Kidney epithelial cell (primary cell): ENCODE data around the gene SLC12A7. TPM values are rescaled to one million over a fixed set of nuclear protein-coding genes. Genes with fewer than 3 reads are reported as not detected.
"Not testable (repeated sequence)": the region's sequence is repeated elsewhere in the genome, so short reads cannot be mapped to it uniquely, and the experiment has no call there.

Source experiments
- DNase-seq: peaks from one replicate; pipeline ENCODE4 v3.0.0-alpha.2; 2010; ENCODE audit warnings: low read depth
- H3K27me3 ChIP-seq: 2 replicates; pipeline ENCODE4 v1.6.0; 2011; ENCODE audit warnings: low read length; ENCODE audit not compliant: control insufficient read depth, insufficient read depth
- H3K36me3 ChIP-seq: 2 replicates; pipeline ENCODE4 v1.5.1; 2011; ENCODE audit warnings: low read length; ENCODE audit not compliant: control insufficient read depth, insufficient read depth
- H3K4me3 ChIP-seq: 2 replicates; pipeline ENCODE4 v1.5.1; 2011; ENCODE audit warnings: low read depth, mild to moderate bottlenecking, control low read depth, low read length
- CTCF ChIP-seq: IDR thresholded peaks from 2 replicates; pipeline ENCODE4 v1.5.1; 2011; ENCODE audit warnings: mild to moderate bottlenecking, moderate library complexity, low read length, control low read depth, inconsistent platforms; ENCODE audit not compliant: insufficient read depth, poor library complexity, severe bottlenecking
- total RNA-seq: library from RNA; depleted of rRNA; stranded (reverse); fragments of >200 nt; gene quantifications from 2 replicates; pipeline ENCODE4 v1.2.3, GENCODE V29; 2015

The SLC12A7 gene
- total RNA-seq, 1 donor from 2014 or later = 50.3 TPM

DNA sequence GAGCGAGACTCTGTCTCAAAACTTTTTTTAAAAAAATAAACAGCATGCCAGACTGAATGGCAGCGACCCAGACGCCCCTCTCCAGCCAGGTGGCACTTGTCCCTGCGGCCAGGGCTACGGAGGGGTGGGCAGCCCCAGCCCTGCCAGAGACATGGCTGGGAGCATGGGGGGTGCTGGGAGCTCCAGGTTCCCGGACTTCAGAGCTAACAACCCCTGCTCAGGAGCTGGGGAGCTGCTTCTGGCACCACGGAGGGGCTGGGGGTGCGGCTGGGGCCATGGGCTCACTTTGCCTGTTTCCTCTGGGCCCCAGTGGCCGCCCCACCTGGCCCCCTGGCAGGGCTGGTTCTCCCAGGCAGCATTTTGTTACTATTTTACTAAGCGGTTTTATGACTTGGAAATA is 49.9 kb downstream of the SLC12A7 start:
- Histone ChIP-seq H3K4me3 (no peak overlapping the region), H3K27me3 (no peaks in the 10 kb centered on the region), H3K36me3 (no peaks in the 10 kb centered on the region)
- TF ChIP-seq CTCF = no peak
- no peak for DNase-seq

DNA sequence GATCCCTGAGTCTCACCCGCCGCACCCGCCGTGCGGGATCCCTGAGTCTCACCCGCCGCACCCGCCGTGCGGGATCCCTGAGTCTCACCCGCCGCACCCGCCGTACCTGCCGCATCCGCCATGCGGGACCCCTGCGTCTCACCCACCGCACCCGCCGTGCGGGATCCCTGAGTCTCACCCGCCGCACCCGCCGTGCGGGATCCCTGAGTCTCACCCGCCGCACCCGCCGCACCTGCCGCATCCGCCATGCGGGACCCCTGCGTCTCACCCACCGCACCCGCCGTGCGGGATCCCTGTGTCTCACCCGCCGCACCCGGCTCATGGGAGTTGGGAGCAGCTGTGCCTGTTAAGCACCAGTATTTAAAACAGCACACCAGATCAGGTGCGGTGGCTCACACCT is 50.6 kb downstream of the SLC12A7 start:
- H3K27me3 ChIP-seq, DNase-seq, H3K36me3 ChIP-seq, H3K4me3 ChIP-seq: not testable (repeated sequence)

DNA sequence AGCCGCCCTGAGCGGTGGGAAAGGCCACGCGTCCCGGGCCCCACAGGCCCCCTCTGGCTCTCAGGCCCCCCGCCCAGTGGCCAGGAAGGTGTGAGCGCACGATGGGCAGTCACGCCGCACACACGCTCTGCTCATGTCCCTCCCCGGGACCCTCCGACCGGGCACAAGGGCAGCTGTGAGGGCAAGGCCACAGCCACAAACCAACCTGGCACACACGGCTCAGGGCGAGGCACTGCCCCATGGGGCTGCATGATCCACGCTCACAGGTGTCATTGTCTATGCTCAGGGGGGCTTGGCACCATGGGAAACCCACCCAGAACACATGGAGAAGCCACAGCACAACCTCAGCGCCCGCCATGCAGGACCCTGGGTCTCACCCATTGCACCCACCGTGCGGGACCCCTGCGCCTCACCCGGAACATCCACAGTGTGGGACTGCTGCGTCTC is 51.3 kb downstream of the SLC12A7 start:
- TF ChIP-seq CTCF = no peak
- Histone ChIP-seq H3K27me3 (no peaks in the 10 kb centered on the region), H3K4me3 (no peak overlapping the region), H3K36me3 (peaks cover 1% of the 10 kb centered on the region)
- no peak for DNase-seq

DNA sequence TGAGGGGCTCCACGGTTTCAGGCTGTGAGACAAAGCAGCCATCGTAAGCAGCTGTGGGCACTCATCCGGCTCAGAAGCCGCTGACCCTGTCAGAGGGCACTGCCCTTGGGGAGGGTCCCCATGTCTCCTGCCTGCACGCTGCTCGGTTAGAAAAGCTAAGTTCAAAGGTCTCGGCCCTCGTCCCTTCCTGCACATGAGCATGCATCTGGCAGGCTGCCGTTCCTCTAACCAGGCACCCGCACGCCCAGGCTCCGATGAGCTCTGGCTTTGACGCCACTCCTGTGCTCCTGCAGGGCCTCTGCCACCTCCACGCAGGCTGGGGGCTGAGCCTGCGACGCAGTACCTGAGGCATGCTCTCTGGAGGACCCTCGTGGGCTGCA is 52.0 kb downstream of the SLC12A7 start:
- no peaks in the 10 kb centered on the region for H3K27me3 ChIP-seq
- no peak for TF ChIP-seq CTCF
- no peak overlapping the region for H3K4me3 ChIP-seq
- DNase-seq = no peak
- H3K36me3 ChIP-seq = peaks cover 1% of the 10 kb centered on the region

DNA sequence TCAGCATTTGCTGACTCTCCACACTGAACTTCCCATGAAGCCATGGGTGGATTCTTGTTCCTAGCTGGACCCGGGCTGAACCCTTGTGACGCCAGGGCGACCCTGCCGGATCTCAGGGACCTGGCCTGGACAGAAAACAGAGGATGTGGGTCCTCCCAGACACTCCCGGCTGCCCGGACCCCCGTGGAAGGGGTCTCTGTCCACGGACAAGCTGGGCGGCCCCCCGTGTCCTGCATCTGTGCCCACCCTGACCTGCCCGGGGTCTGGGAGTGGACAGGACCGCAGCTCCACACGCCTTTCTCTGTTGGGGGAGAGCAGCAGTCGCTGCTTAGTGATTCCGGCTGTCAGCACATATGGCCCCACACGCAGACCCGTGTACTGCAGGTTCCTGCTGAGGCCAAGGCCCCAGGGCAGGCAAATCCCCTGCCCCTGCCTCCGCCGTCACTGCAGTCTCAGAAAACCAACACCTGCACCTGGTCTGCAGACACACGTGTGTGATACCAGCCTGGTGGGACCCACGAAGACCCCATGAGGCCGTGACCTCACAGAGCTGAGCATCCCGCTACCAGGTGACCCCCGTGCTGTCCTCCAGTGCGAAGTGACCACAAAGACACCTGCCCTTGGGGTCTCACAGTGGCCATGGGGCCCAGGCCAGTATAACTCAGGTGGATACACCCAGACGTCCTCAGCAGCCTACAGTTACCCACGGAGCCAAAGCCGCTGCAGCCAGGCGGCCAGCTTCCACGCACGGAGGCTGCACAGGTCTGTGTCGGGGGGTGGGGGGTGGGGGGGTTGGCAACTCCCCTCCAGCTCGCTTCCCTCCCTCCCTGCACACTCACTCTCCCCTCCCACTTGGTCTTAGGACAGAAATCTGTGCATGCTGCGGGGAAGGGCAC is 52.6 kb downstream of the SLC12A7 start:
- no peak overlapping the region for H3K4me3 ChIP-seq

More for the DNA sequence above, 52.6 kb downstream of the SLC12A7 start:
- DNase-seq = no peak
- no peaks in the 10 kb centered on the region for H3K27me3 ChIP-seq
- TF ChIP-seq CTCF = no peak
- H3K36me3 ChIP-seq = peaks cover 1% of the 10 kb centered on the region
